Sigmoid colon (tissue), 4 donors: Measurements from ENCODE around the gene GNA12.

ENCODE experiments used
- CTCF ChIP-seq, 4 experiments: fragments of 450-650 bp in 3 of 4; fragments of 200-600 bp in 1 of 4; IDR thresholded peaks; one replicate each; pipeline ENCODE4 v1.5.1; 2016 to 2019; ENCODE audit warnings: antibody characterized with exemption in 4 of 4, mild to moderate bottlenecking in 3 of 4, moderate library complexity in 2 of 4
- EP300 ChIP-seq, 4 donors: sonication (generic); formaldehyde crosslinking; IDR thresholded peaks; one replicate each; pipeline ENCODE4 v1.6.1; 2017; ENCODE audit warnings: antibody characterized with exemption in 4 of 4
- POLR2A ChIP-seq, 2 donors: fragments of 450-650 bp; IDR thresholded peaks; one replicate each; pipeline ENCODE4 v1.6.1; 2016; ENCODE audit warnings: antibody characterized with exemption in 2 of 2, mild to moderate bottlenecking in 2 of 2, moderate library complexity in 2 of 2
- POLR2AphosphoS5 ChIP-seq, 4 donors: sonication (generic); formaldehyde crosslinking; IDR thresholded peaks; one replicate each; pipeline ENCODE4 v1.6.1; 2017; ENCODE audit warnings: antibody characterized with exemption in 4 of 4

GRCh38 chr7:2687338-2687869 is 156.7 kb downstream of the GNA12 start:
- TF ChIP-seq CTCF (IDR thresholded peaks at IDR 0.05), result no peak
- TF ChIP-seq POLR2AphosphoS5 (IDR thresholded peaks at IDR 0.05), result no peak
- no peak for TF ChIP-seq POLR2A (IDR thresholded peaks at IDR 0.05)
- no peak for TF ChIP-seq EP300 (IDR thresholded peaks at IDR 0.05)
